Mucosa of rectum (tissue), 2 donors: ENCODE data around the gene CTSW.
A peak's percentile ranks its signal among the peaks of the same experiment; 100 is the strongest.

Experiments used
- H3K27ac ChIP-seq, 2 donors: one replicate each; pipeline ENCODE4 v1.7.0; 2013; ENCODE audit warnings: inconsistent platforms in 2 of 2, low read depth in 2 of 2, low read length in 2 of 2
- H3K27me3 ChIP-seq, 2 donors: one replicate each; pipeline ENCODE4 v1.7.0; 2013; ENCODE audit warnings: low read length in 2 of 2; ENCODE audit not compliant: control insufficient read depth in 2 of 2, insufficient read depth in 2 of 2
- H3K36me3 ChIP-seq, 2 donors: one replicate each; pipeline ENCODE4 v1.7.0; 2013; ENCODE audit warnings: low read length in 2 of 2; ENCODE audit not compliant: control insufficient read depth in 2 of 2, insufficient read depth in 2 of 2
- H3K4me1 ChIP-seq, 2 donors: one replicate each; pipeline ENCODE4 v1.7.0; 2013; ENCODE audit warnings: low read length in 2 of 2, mild to moderate bottlenecking in 1 of 2; ENCODE audit not compliant: control insufficient read depth in 2 of 2, insufficient read depth in 2 of 2
- H3K4me3 ChIP-seq, 2 donors: one replicate each; pipeline ENCODE4 v1.7.0; 2013; ENCODE audit warnings: low read length in 2 of 2
- H3K9ac ChIP-seq, 2 donors: one replicate each; pipeline ENCODE4 v1.7.0; 2013; ENCODE audit warnings: low read length in 2 of 2, low read depth in 1 of 2, mild to moderate bottlenecking in 1 of 2
- H3K9me3 ChIP-seq, 2 donors: one replicate each; pipeline ENCODE4 v1.7.0; 2013; ENCODE audit warnings: low read length in 2 of 2; ENCODE audit not compliant: control insufficient read depth in 2 of 2
- donor health status: healthy.
- donor health status: Normal muscosa, but diverticular disease.

CTSW gene

DNA sequence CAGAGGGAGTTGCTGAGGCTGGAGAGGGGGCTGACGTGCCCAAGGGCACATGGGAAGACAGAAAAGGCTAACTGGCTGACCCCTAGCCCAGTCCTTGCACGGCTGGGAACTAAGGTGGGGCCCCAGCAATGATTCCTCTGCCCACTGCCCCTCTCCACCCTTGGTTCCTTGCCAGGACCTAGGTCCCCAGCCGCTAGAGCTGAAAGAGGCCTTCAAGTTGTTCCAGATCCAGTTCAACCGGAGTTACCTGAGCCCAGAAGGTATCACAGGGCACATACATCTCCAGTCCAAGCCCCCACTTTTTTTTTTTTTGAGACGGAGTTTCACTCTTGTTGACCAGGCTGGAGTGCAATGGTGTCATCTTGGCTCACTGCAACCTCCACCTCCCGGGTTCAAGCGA is 390 bp downstream of the CTSW start:
- peaks cover 4% of the 10 kb centered on the region in 2 donors for H3K4me1 ChIP-seq
- H3K9me3 ChIP-seq: no peaks in the 10 kb centered on the region
- H3K27me3 ChIP-seq: no peaks in the 10 kb centered on the region
- no peak overlapping the region for H3K9ac ChIP-seq
- peaks cover 11 to 17% of the 10 kb centered on the region in 2 donors for H3K36me3 ChIP-seq
- H3K4me3 ChIP-seq: peak overlapping the region in 1 of 2 donors; percentile 7
- no peak overlapping the region for H3K27ac ChIP-seq

DNA sequence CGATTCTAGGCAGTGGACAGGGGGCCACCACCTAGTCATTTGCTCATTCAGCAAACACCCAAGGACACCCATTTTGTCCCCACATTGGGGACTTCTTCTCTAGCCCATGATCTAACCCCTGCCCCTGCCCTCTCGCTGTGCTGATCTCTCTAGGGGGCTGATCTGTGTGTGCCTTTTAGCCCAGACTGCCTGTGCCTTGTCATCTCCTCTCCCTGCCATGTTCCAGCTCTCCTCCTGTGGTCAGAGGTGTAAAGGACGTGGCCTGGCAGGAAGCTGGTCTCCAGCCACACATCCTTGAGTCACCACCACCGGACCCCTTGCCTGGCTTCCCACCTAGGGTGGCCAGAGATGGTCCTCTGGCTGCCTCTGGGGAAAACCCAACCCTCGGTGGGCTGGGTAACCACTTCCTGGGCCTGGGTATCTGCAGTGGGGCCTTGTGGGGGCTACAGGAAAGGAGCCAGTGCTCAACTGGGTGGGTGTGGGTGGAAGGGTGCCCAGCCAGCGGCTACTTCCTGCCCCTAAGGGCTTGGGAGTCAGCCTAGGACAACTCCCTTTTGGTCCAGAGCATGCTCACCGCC is 1.3 kb downstream of the CTSW start:
- no peak overlapping the region for H3K4me3 ChIP-seq
- no peaks in the 10 kb centered on the region for H3K9me3 ChIP-seq
- no peaks in the 10 kb centered on the region for H3K27me3 ChIP-seq
- peaks cover 11 to 21% of the 10 kb centered on the region in 2 donors for H3K36me3 ChIP-seq
- H3K4me1 ChIP-seq: peaks cover 4 to 6% of the 10 kb centered on the region in 2 donors
- H3K27ac ChIP-seq: no peak overlapping the region
- no peak overlapping the region for H3K9ac ChIP-seq

DNA sequence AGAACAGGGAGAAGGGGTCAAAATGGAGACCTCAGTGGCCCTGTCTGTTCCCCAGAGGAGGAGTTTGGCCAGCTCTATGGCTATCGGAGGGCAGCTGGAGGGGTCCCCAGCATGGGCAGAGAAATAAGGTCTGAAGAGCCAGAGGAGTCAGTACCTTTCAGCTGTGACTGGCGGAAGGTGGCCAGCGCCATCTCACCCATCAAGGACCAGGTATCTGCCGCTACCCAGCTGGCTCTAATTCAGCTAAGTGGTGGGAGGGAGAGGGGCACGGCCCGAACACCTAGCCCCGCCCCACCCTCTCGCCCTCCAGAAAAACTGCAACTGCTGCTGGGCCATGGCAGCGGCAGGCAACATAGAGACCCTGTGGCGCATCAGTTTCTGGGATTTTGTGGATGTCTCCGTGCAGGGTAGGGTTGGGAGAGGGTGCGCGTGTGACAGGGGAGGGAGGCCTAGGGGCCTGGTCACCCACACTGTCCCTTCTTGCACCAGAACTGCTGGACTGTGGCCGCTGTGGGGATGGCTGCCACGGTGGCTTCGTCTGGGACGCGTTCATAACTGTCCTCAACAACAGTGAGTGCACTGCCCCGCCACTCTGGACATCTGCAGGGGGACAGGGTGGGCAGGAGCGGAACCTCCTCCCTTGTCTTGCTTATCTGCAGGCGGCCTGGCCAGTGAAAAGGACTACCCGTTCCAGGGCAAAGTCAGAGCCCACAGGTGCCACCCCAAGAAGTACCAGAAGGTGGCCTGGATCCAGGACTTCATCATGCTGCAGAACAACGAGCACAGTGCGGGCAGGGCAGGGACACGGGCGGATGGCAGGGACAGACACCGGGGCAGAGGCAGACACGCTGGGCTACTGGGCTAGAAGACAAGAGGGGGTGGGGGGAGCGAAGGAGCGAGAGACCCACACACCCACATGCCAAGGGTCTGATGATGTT is 2.8 kb downstream of the CTSW start:
- H3K4me3 ChIP-seq: no peak overlapping the region
- H3K27me3 ChIP-seq: no peaks in the 10 kb centered on the region
- no peaks in the 10 kb centered on the region for H3K9me3 ChIP-seq
- H3K4me1 ChIP-seq: peaks cover 5 to 9% of the 10 kb centered on the region in 2 donors
- peaks cover 15 to 28% of the 10 kb centered on the region in 2 donors for H3K36me3 ChIP-seq
- no peak overlapping the region for H3K27ac ChIP-seq
- no peak overlapping the region for H3K9ac ChIP-seq

DNA sequence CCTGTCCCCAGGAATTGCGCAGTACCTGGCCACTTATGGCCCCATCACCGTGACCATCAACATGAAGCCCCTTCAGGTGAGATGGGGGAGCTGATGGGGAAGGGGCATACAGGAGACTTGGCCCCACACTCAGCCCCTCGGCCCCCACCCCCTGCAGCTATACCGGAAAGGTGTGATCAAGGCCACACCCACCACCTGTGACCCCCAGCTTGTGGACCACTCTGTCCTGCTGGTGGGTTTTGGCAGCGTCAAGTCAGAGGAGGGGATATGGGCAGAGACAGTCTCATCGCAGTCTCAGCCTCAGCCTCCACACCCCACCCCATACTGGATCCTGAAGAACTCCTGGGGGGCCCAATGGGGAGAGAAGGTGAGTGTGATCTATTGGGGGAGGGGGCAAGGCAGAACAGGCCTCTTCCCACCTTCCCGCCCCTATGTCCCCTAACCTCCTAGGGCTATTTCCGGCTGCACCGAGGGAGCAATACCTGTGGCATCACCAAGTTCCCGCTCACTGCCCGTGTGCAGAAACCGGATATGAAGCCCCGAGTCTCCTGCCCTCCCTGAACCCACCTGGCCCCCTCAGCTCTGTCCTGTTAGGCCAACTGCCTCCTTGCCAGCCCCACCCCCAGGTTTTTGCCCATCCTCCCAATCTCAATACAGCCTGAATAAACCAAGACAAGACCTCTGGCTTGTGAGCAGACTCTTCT is 3.6 kb downstream of the CTSW start:
- H3K36me3 ChIP-seq: peaks cover 15 to 28% of the 10 kb centered on the region in 2 donors
- no peak overlapping the region for H3K27ac ChIP-seq
- no peaks in the 10 kb centered on the region for H3K27me3 ChIP-seq
- H3K9me3 ChIP-seq: no peaks in the 10 kb centered on the region
- no peak overlapping the region for H3K4me3 ChIP-seq
- H3K9ac ChIP-seq: no peak overlapping the region
- peaks cover 12 to 17% of the 10 kb centered on the region in 2 donors for H3K4me1 ChIP-seq

DNA sequence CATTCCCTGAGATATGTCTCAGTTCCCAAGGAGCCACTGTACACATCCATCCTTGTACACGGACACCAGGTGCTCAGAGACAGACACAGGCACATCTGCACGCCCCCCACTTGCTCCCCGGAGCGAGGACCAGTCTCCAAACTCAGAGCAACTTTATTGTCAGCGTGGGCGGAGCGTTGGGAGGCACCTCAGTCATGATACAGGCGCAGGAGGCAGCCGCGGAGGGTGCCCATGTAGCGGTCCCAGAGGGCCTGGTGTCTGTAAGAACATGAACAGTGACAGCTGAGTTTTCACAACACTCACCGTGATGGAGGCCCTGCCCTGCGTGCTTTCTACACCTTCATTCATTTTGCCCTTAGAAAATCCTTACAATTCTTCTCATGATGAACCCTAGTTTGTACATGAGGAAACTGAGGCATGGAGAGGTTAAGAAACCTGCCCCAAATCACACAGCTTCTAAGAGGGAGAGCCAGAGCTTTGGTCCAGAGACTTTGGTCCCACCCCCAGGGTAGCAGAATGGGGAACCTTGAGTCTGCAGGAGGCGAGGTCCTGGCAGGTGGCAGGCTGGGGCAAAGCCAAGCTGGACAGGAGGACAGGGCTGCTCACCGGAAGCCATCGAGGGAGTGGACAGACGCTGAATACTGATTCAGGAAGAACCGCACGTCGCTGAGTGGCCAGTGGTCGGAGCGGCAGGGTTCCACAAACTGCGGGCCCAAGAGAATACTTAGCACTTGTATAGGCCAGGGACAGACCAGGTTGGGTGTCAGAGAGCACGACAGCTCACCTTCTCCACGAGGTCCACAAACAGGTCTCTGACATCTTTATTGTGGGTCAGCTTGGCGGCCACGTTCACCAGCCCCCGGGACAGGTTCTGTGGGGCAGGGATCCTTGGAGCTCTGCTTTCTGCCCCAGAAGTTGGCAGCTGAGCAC is 4.4 kb downstream of the CTSW start:
- Histone ChIP-seq H3K9ac (no peak overlapping the region), H3K36me3 (peaks cover 15 to 28% of the 10 kb centered on the region in 2 donors), H3K4me3 (no peak overlapping the region), H3K9me3 (no peaks in the 10 kb centered on the region), H3K4me1 (peaks cover 17 to 23% of the 10 kb centered on the region in 2 donors), H3K27ac (no peak overlapping the region), H3K27me3 (no peaks in the 10 kb centered on the region)

DNA sequence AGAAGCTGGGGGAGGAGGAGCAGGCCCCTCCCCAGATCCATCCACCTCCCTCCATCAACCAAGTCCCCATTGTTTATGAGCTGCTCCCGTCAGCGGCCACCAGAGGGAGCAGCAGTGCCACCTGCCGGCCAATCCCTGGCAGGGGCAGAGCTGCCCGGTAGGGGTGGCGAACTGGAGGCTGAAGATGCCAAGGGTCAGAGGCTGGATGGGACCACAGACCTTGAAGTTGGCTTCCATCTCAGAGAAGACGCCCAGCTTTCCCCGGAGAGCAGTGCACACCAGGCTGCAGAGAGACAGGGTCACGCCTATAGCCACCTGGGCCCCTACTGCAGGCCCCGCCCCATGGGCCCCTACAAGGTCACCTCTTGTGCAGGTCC is 5.1 kb downstream of the CTSW start:
- Histone ChIP-seq H3K4me1 (peaks cover 23 to 29% of the 10 kb centered on the region in 2 donors), H3K9ac (no peak overlapping the region), H3K4me3 (peak overlapping the region in 1 of 2 donors; percentile 20), H3K27ac (no peak overlapping the region), H3K9me3 (no peaks in the 10 kb centered on the region), H3K27me3 (no peaks in the 10 kb centered on the region), H3K36me3 (peaks cover 15 to 28% of the 10 kb centered on the region in 2 donors)

DNA sequence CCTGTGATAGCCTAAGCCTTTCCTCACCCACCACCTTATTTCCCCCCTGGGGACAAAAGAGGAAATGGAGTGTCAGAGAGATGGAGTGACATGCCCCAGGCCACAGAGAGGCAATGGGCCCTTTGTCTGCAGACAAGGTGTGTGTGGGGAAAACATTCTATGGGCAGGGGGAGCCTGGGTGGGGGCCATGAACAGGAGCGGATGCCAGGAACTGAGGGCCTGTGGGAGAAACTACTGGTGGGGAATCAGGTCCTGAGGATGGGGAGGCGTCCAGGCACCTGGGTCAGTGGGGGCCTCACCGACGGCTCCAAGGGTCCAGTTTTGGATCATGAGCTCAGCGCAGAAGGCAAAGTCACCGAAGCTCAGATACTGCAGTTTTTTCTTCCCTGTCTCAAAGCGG is 5.6 kb downstream of the CTSW start:
- no peak overlapping the region for H3K9ac ChIP-seq
- H3K9me3 ChIP-seq: no peaks in the 10 kb centered on the region
- no peaks in the 10 kb centered on the region for H3K27me3 ChIP-seq
- H3K4me1 ChIP-seq: peaks cover 29 to 35% of the 10 kb centered on the region in 2 donors
- no peak overlapping the region for H3K27ac ChIP-seq
- H3K36me3 ChIP-seq: peaks cover 15 to 28% of the 10 kb centered on the region in 2 donors
- H3K4me3 ChIP-seq: peak overlapping the region in 1 of 2 donors; percentile 20

DNA sequence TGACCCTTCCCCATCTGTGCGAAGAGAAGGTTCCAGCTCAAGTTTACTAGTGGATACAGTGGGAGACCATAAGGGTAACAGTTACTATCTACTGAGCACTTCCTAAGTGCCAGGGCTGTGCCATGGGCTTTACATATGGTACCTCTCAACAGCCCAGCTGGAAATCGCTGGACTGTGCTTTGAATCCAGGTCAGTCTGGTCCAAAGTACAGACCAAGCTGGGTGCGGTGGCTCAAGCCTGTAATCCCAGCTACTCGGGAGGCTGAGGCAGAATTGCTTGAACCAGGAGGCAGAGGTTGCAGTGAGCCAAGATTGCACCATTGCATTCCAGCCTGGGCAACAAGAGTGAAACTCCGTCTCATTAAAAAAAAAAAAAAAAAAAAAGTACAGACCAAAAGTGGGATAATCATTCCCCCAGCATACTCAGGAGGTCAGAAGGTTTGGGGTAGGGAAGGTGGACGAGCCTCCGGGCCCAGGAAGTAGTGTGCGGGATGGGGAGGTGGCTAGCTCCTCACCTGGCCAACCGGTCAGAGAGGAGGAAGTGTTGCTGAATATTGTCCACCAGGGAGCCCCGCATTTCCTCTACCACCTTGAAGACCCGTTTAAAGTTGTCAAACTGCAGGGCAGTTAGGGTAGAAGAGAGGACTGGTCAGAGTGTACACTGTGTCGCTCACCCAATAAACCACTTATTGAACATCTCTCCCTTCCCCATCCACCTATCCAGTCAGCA is 6.3 kb downstream of the CTSW start:
- Histone ChIP-seq H3K9me3 (no peaks in the 10 kb centered on the region), H3K36me3 (peaks cover 15 to 28% of the 10 kb centered on the region in 2 donors), H3K4me3 (no peak overlapping the region), H3K4me1 (peaks cover 34 to 39% of the 10 kb centered on the region in 2 donors), H3K27ac (peak overlapping the region in 1 of 2 donors; percentile 38), H3K27me3 (no peaks in the 10 kb centered on the region), H3K9ac (no peak overlapping the region)
